Stimulated activated CD4-positive, alpha-beta T cell treated with anti-CD3 and anti-CD28 coated beads, Interleukin-2, amount 100 ng/mL, for 24 hours (primary cell): ENCODE measurements around the gene EXOC2.

Experiments
- DNase-seq, 2 donors: peaks; one replicate each; pipeline ENCODE4 v3.0.0-alpha.2; 2020

The EXOC2 gene

DNA sequence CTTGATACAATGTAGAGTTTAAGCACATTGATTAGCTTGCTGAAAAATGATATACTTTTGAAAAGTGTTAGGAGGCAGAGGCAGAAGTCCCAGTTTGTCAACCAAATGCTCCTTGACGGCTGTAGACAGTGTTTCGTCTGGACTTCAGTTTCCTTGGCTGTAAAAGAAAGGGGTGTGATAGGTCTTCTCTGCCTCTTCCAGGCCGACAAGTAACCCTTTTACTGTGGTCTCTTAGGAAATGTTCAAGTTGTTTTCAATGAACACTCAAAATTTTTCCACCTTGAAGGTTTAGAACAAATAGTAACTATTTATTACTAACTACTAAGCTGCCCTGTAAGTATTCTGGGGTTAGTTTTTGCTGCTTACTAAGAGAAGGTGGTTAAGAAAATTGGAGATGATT, 179.0 kb downstream of the EXOC2 start:
- DNase-seq: no peak

DNA sequence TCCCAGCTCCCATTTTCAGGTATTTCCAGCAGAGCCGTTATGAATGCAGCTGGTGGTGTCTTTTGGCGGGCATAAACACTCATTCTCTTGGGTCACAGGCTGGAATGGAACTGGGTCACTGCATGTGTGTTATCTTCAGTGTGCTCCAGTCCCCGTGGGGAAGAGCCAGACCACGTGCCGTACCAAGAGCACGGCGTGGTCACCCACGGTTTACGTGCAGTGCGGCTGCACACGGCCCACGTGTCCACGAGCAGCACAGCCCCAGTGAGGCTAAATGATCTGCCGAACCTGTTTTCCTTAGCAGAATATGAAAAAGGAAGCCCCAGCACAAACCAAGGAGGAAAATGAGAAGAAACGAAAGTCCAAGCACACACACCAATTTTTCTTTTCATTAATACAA, 179.9 kb downstream of the EXOC2 start:
- DNase-seq: no peak

DNA sequence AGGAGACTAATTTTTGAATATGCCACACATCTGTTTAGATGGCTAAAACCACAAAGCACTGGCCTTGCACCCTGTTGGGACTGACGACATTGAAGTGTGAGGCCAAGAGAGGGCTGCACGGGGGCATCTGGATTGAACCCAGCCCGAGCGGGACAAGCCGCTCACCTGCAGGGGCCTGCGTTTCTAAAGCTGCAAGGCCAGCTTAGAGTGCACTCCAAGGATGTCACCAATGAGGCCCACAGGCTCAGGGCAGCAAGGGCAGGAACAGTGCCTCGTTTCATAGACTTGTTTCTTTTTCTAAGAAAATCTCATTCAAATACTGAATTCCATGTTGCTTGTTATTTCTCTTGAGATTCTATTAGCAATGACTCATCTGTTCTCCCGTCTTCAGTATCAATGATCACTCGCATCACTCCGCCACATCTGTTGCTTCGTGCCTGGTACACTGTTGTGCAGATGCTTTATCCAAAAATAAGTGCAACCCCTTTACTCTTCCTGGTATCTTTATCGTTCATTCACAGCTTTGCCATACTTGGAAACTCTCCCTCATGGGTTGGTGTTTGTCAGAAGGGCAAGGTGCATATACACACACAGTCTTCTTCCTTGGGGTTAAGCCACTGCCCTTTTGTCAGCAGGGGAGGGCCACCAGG, 181.3 kb downstream of the EXOC2 start:
- no peak for DNase-seq

DNA sequence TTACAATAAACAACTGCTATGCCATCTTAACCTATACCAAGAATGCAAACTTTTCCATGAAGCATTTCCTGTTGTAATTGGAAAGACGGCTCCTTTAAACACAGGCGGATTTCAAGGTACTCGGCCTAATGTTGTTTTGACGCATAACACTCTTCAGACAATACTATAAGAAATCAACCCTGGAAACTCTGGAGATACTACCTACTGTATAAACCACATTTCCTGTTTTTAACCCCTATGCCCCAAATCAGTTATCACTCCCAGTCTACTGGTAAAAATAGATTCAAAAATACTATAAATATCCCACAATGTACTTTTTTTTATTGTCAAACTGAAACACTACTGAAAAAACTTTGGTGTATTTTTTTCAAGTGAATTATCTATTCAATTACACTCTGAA, 183.3 kb downstream of the EXOC2 start:
- DNase-seq: no peak

DNA sequence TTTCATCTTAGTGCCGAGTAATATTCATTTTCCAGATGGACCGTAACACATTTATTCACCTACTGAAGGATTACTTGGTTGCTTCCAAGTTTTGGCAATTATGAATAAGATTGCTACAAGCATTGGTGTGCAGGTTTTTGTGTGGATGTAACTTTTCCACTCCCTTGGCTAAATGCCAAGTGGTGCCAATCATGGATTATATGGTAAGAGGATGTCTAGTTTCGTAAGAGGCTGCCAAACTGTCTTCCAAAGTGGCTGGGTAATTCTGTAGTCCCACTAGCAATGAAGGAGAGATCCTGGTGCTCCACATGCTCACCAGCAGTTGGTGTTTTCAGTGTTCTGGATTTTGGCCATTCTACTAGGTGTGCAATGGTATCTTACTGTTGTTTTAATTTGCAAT, 184.3 kb downstream of the EXOC2 start:
- no peak for DNase-seq

DNA sequence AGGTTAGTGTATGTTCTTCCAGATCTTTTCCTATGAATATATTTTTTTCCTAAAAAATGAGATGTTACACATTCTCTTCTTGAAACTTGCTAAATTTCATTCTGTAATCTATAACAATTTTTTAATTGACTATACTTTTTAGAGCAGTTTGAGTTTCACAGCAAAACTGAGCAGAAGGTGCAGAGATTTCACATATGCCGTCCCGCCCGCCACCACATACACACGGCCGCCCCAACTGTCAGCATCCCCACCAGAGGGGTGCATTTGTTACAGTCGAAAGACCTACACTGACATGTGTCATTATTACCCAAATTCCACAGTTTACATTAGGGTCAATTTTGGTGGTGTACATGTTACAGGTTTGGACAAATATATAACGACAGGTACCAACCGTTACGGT, 184.9 kb downstream of the EXOC2 start:
- no peak for DNase-seq

DNA sequence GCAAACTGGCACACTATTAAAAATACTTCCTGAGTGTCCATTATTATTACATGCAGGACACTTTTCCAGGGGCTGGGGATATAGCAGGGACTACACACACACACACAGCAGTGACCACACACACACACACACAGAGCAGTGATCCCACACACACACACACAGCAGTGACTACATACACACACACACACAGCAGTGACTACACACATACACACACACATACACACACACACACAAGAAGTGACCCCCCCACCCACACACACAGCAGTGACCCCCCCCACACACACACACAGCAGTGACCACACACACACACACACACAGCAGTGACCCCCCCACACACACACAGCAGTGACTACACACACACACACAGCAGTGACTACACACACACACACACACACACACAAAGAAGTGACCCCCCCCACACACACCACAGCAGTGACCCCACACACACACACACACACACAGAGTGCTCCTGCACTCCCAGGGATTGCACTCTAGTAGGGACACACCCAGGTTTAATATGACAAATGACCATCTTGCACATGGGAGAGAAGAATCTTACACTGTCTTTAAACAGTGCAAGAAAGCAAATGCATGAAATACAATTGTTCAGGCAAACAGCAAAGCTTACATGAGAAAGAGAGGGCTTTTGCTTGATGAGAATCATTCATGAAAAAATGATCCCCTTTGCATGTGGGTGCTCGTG, 185.9 kb downstream of the EXOC2 start:
- no peak for DNase-seq

DNA sequence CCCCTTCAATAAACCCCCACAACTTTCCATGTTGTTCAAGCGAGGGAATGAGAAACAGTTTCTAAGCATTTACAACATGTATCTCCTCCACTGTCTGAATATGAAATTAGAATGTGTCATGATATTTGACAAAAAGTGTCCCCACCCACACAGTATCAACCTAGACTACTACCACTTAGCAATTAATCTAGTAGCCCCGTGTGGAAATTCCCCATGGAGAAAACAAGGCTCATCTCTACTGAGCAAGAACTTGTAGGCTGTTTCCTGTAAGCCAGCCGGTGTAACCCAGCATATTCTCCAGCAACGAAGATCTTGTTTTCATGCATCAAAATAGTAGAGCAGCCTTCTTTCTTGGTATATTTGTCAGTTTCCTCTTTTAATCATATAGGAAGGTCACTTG, 186.4 kb downstream of the EXOC2 start:
- peak; percentile 54 to 76 for DNase-seq

DNA sequence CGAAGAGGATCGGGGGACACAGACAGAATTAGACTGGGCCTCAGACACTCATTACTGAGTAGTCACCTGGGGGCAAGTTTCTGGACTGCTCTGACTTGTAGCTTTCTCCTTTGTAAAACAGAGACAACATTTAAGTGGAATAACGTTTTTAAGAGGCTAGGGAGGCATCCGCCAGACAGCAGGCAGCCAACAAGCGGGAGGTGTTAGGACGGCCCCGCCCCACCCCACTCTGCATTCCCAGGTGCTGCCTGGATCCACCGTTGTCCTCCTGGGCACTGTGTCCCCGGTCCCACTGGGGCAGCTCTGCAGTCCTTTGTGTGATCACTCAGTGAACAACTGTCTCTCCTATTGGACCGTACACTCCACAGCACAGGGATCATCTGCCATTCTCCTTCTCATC, 187.6 kb downstream of the EXOC2 start:
- no peak for DNase-seq

DNA sequence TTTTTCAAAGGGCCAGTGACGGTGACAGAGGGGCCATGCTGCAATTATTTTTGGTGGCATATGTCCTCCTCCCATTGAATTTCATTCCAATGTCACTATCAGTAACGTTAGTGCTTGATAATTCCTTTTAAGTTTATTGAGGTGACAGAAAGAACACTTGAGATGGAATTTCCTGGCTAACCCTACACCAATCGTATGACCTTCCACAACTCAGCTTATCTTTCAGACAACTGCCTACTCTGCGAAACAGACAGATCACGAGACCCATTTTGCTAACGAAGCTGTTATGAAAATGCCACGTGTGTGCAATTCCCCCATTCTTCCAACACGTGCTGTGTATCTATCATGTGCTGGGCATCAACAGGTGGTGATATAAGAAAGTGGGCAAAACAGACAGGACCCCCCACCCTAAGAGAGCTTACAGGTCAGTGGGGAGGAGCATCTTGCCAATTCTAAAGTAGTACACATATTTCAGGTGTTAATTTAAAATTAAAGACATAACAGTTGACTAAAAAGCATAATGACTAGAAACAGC, 188.4 kb downstream of the EXOC2 start:
- no peak for DNase-seq

DNA sequence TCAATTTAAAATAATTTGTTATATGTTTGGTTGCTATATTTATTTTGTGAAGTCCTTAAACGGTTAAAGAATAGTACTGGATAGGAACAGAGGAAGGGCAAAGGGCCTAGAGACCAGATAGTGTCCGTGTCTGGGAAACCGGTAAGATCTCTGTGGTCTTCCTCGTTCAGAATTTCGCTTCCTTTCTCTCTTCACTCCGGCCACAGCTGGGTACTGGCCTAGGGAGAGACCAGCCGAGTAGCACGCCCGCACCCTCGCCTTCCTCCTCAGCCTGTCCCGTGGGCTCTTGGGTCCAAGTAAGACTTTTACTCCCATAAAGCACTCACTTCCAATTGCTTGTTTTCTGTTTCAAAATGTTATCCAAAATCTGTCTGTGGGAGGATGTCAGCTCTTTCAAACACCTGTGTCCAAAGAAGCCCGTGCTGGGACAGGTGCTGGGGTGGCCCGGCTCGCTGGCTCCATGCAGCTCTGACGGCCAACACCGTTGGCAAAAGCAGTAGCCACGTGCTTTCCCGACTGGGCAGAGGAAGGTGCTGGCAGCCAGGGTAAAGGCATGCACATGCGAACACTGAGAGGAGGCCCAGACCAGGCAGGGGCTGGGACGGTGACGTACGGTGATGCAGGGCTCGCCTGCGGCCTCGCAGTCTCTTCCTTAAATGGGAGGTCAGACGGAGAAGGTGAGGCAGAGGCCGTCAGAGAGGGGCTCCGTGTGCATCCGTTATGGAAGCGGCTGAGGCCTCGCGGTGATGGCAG, 189.2 kb downstream of the EXOC2 start:
- DNase-seq: no peak

DNA sequence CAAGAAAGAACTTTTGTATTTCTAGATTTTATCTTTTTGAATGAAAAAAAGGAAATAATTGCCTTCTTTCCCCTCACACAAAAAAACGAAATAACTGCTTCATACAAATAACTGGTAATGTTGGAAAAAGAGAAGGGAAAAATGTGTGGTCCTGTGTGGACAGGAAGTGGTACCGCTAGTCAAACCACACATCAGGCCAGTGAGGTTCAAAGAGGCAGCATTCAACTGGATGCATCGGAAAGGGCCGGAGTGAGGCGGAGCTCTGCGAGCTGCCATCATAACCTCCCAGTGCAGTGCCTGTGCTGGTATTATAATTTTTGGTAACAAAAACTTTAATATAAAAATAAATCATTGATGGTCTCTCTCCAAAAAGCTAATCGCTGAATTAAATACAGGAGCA, 190.2 kb downstream of the EXOC2 start:
- no peak for DNase-seq

DNA sequence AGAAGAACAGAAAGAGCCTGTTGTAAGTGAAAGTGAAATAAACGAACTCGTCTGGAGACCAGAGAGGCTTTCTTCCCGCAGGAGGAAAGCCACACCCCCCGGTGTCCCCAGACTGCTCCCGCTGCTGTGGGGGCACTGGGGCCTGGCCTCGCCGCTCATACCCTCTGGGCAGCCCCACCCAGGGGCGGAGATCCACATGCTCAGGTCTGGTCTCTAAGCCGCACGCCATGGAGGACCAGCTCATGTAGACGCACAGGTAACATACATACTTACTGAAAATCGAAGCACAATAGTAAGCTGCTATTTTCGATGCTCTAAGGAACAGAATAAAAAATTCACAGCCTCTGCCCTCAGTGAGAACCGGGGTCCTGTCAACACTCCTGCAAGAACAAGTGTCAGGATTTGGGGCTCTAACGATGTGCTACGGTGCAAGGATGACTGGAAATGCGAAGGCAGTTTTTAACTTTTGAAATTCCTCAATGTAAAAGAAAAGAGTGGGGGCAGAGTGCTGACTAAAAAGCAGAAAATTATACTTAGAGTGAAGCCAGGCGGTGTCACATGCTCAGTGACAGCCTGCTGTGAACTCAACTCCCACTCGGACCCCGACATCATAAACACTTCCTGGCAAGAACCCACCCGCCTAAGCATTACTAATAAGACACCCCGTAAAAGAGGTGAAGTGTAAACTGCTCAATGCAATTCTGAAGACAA, 190.9 kb downstream of the EXOC2 start:
- DNase-seq: peak; percentile 74 to 82

DNA sequence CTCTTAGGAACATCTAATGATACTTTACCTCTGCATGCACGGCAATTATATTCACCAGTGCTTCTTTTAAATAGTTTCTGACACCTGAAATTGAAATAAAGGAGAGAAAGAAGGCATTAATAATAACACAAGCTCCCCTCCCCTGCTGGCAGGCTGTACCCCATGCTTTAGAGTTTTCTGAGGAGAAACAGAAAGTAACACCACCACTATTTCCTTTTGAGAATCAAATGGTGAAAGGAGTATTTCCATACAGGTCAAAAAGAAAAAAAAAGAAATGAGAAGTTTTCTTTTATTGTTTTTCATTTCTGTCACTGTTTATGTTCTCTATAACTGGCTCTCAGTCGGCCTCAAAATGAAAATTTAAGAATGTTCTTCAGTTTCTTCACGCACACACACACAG, 193.3 kb downstream of the EXOC2 start:
- peak in 1 of 2 donors; percentile 51 for DNase-seq

DNA sequence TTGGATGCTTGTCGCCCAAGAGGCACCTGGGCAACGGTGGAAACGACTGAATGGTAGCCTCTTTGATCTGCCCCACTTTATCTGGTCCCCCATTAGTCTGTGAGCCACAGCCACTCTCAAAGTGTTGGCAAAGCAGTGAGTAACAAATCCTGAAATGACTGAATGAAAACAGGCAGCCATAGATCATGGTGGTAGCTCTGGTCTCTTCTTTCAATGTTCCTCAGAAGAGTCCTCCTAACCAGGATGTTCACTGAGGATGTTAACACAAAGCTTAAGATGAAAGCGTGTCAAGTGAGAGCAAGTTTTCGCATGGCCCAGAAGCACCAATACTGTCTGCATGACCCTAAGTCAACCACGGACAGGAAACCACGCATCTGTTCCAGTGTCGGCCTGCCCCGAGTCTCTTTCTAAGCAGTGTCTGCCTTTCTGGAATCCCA, 194.1 kb downstream of the EXOC2 start:
- DNase-seq: peak; percentile 54 to 62

DNA sequence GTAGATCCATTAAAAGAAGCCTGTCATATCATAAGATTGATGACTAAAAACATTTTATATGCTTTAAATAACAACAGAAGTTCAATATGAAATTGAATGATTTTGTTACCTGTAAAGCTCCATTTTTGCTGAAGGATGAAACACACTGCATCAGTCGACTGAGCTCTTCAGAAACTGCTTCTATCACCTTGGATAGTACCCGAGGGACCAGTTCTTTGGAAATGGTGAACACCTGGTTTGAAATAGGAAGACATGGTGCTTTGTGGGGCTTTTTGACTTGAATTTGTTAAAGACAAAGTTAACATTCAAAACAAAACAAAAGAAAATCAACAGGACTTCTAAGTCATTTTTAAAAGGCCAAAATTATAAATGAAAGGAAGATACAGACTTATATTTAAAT, 195.7 kb downstream of the EXOC2 start:
- DNase-seq: no peak

DNA sequence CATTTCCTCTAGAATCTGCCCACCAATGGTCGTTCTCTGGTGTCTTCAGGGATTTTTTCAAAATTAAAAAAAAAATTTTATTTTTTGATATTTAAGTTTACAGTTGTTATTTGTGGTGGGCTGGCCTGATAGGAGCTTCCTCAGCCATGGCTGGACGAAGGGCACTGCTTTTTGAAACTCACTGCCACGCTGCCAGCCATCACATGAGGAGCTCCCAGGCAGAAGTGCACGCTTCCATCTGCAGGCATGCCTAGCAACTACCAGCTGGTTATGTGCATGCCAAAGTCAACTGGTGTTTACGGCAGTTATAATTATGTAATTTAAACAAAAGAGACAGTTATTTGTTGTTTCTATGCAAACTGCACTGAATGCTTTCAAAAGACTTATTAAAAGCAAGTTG, 196.3 kb downstream of the EXOC2 start:
- no peak for DNase-seq

DNA sequence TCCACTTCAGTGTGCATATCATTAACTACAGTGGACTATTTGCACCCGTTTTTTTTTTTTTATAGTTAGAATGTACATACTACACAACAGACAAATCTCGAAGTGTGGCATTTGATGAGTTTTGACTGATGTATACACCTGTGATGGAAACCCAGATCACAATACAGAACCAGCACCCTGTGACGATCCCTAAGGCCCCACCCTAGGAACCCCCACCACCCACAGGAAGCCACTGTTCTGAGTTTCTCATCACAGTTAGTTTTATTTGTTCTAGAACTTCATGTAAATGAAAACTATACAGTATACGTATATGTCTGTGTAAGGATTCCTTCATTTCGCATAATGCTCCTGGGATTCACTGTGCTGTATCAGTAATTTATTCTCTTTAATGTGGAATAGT, 198.5 kb downstream of the EXOC2 start:
- DNase-seq: no peak

DNA sequence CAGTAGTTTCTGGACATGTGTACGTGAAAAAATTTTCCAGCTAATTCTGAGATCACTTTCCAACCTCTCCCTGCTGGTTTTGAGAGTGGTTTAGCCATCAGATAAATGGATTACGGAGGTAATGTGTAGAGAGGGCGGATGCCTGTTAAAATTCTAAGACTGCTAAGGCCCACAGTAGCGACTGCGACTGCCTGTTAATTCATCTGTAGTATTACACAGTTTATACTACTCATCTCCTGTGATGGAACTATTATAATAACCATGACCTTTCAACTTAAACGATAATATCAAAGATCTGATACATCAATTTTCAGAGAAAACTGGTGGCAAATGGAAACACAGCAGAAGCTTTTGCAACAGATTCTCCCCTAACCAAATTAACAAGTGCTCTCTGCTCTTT, 199.1 kb downstream of the EXOC2 start:
- DNase-seq: no peak

DNA sequence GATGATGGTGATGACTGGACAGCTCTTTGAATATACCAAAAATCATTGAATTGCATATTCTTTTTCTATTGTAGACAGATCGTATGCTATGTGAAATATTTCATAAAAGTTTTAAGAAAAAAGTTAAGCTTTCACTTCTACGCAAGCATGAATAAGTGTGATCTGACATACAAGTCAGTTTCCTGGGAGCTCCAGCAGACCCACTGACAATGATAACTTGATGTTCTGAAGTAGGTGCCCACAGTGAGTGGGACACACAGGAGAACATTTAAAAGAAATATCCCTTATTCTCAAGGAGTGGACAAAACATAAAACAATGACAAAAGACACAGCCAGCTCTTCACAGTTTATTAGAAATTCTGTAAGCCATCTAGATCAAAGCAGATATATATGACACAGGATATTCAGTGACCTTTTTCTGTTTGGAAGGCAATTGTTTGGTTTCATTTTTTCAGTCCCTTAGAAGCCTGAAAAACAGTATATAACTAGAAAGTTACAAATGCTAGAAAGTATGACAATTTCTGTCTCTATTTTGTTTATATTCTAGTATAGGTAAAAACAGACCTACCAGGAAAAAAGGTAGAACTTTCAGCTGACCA, 200.0 kb downstream of the EXOC2 start:
- DNase-seq: no peak

DNA sequence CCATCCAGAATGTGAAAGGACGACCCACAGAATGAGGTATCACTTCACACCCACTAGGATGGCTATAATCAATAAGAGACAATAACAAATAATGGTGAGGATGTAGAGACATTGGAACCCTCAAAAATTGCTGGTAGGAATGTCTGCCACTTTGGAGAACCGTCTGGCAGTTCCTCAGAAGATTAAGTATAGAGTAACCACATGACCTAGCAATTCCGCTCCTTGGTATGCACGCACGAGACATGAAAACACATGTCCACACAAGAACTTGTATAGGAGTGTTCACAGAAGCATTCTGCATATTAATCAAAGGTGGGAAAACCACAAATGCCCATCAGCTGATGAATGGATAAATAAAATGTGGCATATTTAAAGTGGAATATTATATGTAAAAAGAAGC, 200.8 kb downstream of the EXOC2 start:
- no peak for DNase-seq

DNA sequence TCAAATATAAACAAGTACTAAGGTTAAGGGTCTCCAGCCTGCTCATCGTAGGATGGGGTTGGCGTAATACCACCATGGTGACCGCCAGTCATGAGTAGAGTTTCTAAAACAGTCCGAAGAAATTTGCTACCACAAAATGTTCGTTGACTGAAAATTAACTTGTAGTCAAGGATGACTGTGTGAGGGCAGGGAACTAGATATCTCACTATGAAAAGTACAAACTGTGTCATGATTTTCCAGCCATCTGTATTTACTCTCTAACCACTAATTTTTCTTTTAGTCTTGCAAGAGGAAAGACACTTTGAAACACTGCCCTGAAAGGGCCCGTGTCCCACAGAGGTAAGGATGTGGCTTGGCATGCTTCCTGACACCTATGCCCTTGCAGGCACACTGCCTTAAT, 201.7 kb downstream of the EXOC2 start:
- DNase-seq: peak; percentile 55 to 59
